HG02763 (cell line): Measurements from ENCODE around the gene VPREB1.
"Not testable (repeated sequence)": the region's sequence is repeated elsewhere in the genome, so short reads cannot be mapped to it uniquely, and the experiment has no call there.

Source experiments
- ATAC-seq: cut with Tn5 transposase; IDR thresholded peaks from one replicate; pipeline ENCODE4 v1.9.1; 2021; ENCODE audit warnings: mild to moderate bottlenecking, moderate library complexity; ENCODE audit not compliant: unreplicated experiment

VPREB1 gene

GRCh38 chr22:22292656-22293055 lies 48.1 kb downstream of the VPREB1 start:
- ATAC-seq = not testable (repeated sequence)

DNA sequence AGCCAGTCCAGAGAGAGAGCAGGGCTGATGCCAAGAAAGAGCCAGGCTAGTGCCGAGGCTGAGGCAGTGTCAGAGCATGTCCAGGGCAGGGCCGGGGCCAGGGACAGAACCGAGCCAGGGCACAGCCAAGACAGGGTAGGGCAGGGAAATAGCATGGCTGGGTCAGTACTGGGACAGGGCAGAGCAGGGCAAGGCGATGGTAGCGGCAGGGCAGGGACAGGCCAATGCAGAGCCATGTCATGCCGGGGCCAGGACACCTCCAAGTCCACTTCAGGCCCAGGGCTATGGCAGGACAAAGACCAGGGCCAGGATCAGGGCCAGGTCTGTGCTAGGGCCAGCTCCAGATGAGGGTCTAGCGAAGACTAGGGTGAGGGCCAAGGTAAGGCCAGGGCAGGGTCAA lies 48.9 kb downstream of the VPREB1 start:
- not testable (repeated sequence) for ATAC-seq

DNA sequence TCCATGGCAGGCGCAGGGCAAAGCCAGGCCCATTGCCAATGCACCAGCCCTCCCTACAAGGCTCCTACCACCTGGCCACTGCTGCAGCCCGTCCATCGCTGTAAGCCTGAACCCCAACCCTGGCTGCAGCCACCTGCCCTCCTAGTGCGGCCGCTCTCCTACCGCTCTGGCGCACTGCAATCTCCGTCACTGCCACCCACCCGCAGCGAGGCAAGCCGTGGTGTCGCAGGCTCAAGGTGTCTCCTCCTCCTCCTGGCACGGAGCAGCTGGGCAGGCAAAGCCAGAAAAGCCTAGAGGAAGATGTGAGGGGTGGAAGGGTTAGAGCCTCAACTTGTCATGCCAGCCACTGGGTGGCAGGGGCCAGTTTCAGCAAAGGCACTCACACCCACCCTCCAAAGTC lies 50.1 kb downstream of the VPREB1 start:
- not testable (repeated sequence) for ATAC-seq
